Activated CD8-positive, alpha-beta T cell treated with anti-CD3 and anti-CD28 coated beads for 36 hours (primary cell): ENCODE measurements around the gene RTN4RL1. TPM values are rescaled to one million over a fixed set of nuclear protein-coding genes. Genes with fewer than 3 reads are reported as not detected.

Experiments
- ATAC-seq: fragments of 200-7000 bp; cut with Tn5 transposase; one replicate; pipeline ENCODE4 v1.10.0; 2021; ENCODE audit warnings: mild to moderate bottlenecking, moderate library complexity
- CTCF ChIA-PET: fragments of 350-600 bp; sonication (Branson Sonifier 250); formaldehyde crosslinking; loops from one replicate; lab custom pipeline; 2021; ENCODE audit warnings: antibody characterized with exemption; lab: Charles Lee
- POLR2A ChIA-PET: fragments of 350-600 bp; sonication (Branson Sonifier 250); formaldehyde crosslinking; loops from one replicate; lab custom pipeline; 2021; ENCODE audit warnings: antibody characterized with exemption; lab: Charles Lee
- DNase-seq: peaks from one replicate; pipeline ENCODE4 v3.0.0-alpha.2; 2020
- H3K27ac Mint-ChIP-seq: one replicate; pipeline ENCODE4 v1.8.0; 2021; ENCODE audit warnings: mild to moderate bottlenecking, mixed read lengths
- H3K27me3 Mint-ChIP-seq: one replicate; pipeline ENCODE4 v1.8.0; 2021; ENCODE audit warnings: mixed read lengths
- H3K36me3 Mint-ChIP-seq: one replicate; pipeline ENCODE4 v1.8.0; 2021; ENCODE audit warnings: low read depth, mixed read lengths
- H3K4me1 Mint-ChIP-seq: one replicate; pipeline ENCODE4 v1.8.0; 2021; ENCODE audit warnings: low read depth, mixed read lengths
- H3K4me3 Mint-ChIP-seq: one replicate; pipeline ENCODE4 v1.8.0; 2021; ENCODE audit warnings: mild to moderate bottlenecking, moderate library complexity, mixed read lengths
- H3K9me3 Mint-ChIP-seq: one replicate; pipeline ENCODE4 v1.8.0; 2021; ENCODE audit warnings: mixed read lengths
- CTCF ChIP-seq: fragments of 200-600 bp; IDR thresholded peaks from one replicate; pipeline ENCODE4 v1.8.0; 2022; ENCODE audit warnings: antibody characterized with exemption, mild to moderate bottlenecking
- intact Hi-C: fragments of 100-400 bp; cut with micrococcal nuclease; formaldehyde crosslinking; loops from one replicate; pipeline ENCODE4 v1.10.0; 2022
- total RNA-seq, 2 experiments: library from RNA; stranded (reverse); gene quantifications; one replicate each; pipeline ENCODE4 v1.2.3, GENCODE V29; 2021

Gene RTN4RL1
- total RNA-seq, 2 experiments from 2014 or later, result 0.27 to 0.49 TPM

- H3K9me3 Mint-ChIP-seq, result no peaks in the 10 kb centered on the region
- ATAC-seq (no peak), DNase-seq (no peak)
- H3K27me3 Mint-ChIP-seq, result no peaks in the 10 kb centered on the region
- no peak overlapping the region for H3K4me3 Mint-ChIP-seq
- CTCF ChIA-PET, result no interaction called here
- no peak overlapping the region for H3K27ac Mint-ChIP-seq
- POLR2A ChIA-PET, result no interaction called here
- TF ChIP-seq CTCF, result no peak
- H3K4me1 Mint-ChIP-seq, result peaks cover 18% of the 10 kb centered on the region
- H3K36me3 Mint-ChIP-seq, result peaks cover 11% of the 10 kb centered on the region
- intact Hi-C loops, result no loop called here
These were observed 10.7 kb upstream of the RTN4RL1 start for GRCh38 chr17:2035541-2036488.

- intact Hi-C loops, result no loop called here
- H3K27ac Mint-ChIP-seq, result no peak overlapping the region
These were observed 9.8 kb upstream of the RTN4RL1 start for GRCh38 chr17:2034806-2035540.

GRCh38 chr17:2034157-2034556, 9.0 kb upstream of the RTN4RL1 start:
- intact Hi-C loops, result no loop called here
- no peaks in the 10 kb centered on the region for H3K9me3 Mint-ChIP-seq
- DNase-seq (no peak), ATAC-seq (no peak)
- H3K27ac Mint-ChIP-seq, result no peak overlapping the region
- ChIA-PET CTCF (interaction anchor here (1.0 to 1.3 kb wide), 2 partner anchors 21 to 313 kb away, joined by 3 to 4 read pairs; no protein-coding TSS in a partner anchor), POLR2A (no interaction called here)
- TF ChIP-seq CTCF, result no peak
- H3K4me1 Mint-ChIP-seq, result peaks cover 20% of the 10 kb centered on the region
- no peaks in the 10 kb centered on the region for H3K27me3 Mint-ChIP-seq
- peaks cover 11% of the 10 kb centered on the region for H3K36me3 Mint-ChIP-seq
- H3K4me3 Mint-ChIP-seq, result no peak overlapping the region

More at GRCh38 chr17:2034806-2035540, 9.8 kb upstream of the RTN4RL1 start:
- ChIA-PET POLR2A (no interaction called here), CTCF (no interaction called here)
- TF ChIP-seq CTCF, result no peak
- no peaks in the 10 kb centered on the region for H3K27me3 Mint-ChIP-seq
- no peaks in the 10 kb centered on the region for H3K9me3 Mint-ChIP-seq
- H3K36me3 Mint-ChIP-seq, result peaks cover 11% of the 10 kb centered on the region
- DNase-seq, result no peak
- ATAC-seq, result no peak
- no peak overlapping the region for H3K4me3 Mint-ChIP-seq
- H3K4me1 Mint-ChIP-seq, result peaks cover 17% of the 10 kb centered on the region

- no peak for ATAC-seq
- ChIA-PET CTCF (interaction anchor here (1.0 to 1.3 kb wide), 2 partner anchors 22 to 312 kb away, joined by 3 to 4 read pairs; no protein-coding TSS in a partner anchor), POLR2A (interaction anchor here (4.1 kb wide), 1 partner anchor 8 kb away, joined by 30 read pairs; the partner anchor contains the start of gene OVCA2)
- Mint-ChIP-seq H3K4me3 (no peak overlapping the region), H3K4me1 (peaks cover 22% of the 10 kb centered on the region), H3K36me3 (peaks cover 8% of the 10 kb centered on the region), H3K9me3 (no peaks in the 10 kb centered on the region), H3K27ac (no peak overlapping the region), H3K27me3 (no peaks in the 10 kb centered on the region)
- TF ChIP-seq CTCF, result no peak
- intact Hi-C loops, result no loop called here
- no peak for DNase-seq
These were observed 8.0 kb upstream of the RTN4RL1 start for GRCh38 chr17:2033153-2033552.
